Measurements from ENCODE around the gene RIMKLA.

GRCh38 chr1:42392967-42393848, 12.6 kb downstream of the RIMKLA start:
- TF ChIP-seq CTCF (conservative IDR thresholded peaks at IDR 0.05; ENCODE audit: low read length) (no peak), EZH2phosphoT487 (IDR thresholded peaks at IDR 0.05; ENCODE audit: borderline replicate concordance, low read depth, low read length) (no peak)
